ENCODE measurements around the gene LRRD1.

GRCh38 chr7:92133133-92133736 is 45.7 kb downstream of the LRRD1 start:
- TF ChIP-seq ELF4 (IDR thresholded peaks at IDR 0.05), result no peak
- TF ChIP-seq SP1 (IDR thresholded peaks at IDR 0.05), result no peak
- no peak for TF ChIP-seq FOXA1 (IDR thresholded peaks at IDR 0.05)
- TF ChIP-seq ZNF384 (IDR thresholded peaks at IDR 0.05), result peak; percentile 52; the same call in 1 of the 2 replicates
- TF ChIP-seq FOXM1 (IDR thresholded peaks at IDR 0.05; ENCODE audit: borderline replicate concordance), result no peak
- TF ChIP-seq FOXK2 (IDR thresholded peaks at IDR 0.05), result no peak
- no peak for TF ChIP-seq NFRKB (IDR thresholded peaks at IDR 0.05)
- no peak for TF ChIP-seq SUZ12 (IDR thresholded peaks at IDR 0.05)
- TF ChIP-seq LEF1 (IDR thresholded peaks at IDR 0.05; ENCODE audit: borderline replicate concordance), result no peak

Data from HEK293T (cell line).